Stimulated activated CD4-positive, alpha-beta T cell treated with anti-CD3 and anti-CD28 coated beads, Interleukin-12 subunit alpha, Interleukin-12 subunit beta, amount 100 ng/mL, for 48 hours (primary cell): Measurements from ENCODE around the gene CSPG4.
"Not testable (repeated sequence)": the region's sequence is repeated elsewhere in the genome, so short reads cannot be mapped to it uniquely, and the experiment has no call there.

Experiments used
- DNase-seq, 3 donors: peaks; one replicate each; pipeline ENCODE4 v3.0.0-alpha.2; 2020; ENCODE audit warnings: low read depth in 2 of 3, low spot score in 1 of 3

CSPG4 gene

GRCh38 chr15:75712668-75713337, at the start of gene CSPG4:
TSS of gene CSPG4 (minus strand) at chr15:75712848. CDS start at chr15:75712755, 93 bp downstream.
- DNase-seq, result no peak

GRCh38 chr15:75762357-75762718, 49.7 kb upstream of the CSPG4 start:
- not testable (repeated sequence) for DNase-seq

GRCh38 chr15:75761446-75762356, 49.1 kb upstream of the CSPG4 start:
- DNase-seq, result no peak

- DNase-seq, result no peak
Observed at GRCh38 chr15:75760704-75761435, 48.2 kb upstream of the CSPG4 start.

- DNase-seq, result not testable (repeated sequence)
Observed at GRCh38 chr15:75760131-75760520, 47.5 kb upstream of the CSPG4 start.

- DNase-seq, result no peak
Observed at GRCh38 chr15:75759416-75760130, 46.9 kb upstream of the CSPG4 start.

GRCh38 chr15:75758071-75758872, 45.6 kb upstream of the CSPG4 start:
- DNase-seq, result peak; percentile 36 to 69 (median 60)

GRCh38 chr15:75754871-75755270, 42.2 kb upstream of the CSPG4 start:
- not testable (repeated sequence) for DNase-seq

- no peak for DNase-seq
Observed at GRCh38 chr15:75753145-75753544, 40.5 kb upstream of the CSPG4 start.

- DNase-seq, result no peak
Observed at GRCh38 chr15:75751891-75752290, 39.2 kb upstream of the CSPG4 start.

GRCh38 chr15:75751116-75751875, 38.6 kb upstream of the CSPG4 start:
- DNase-seq, result no peak

- DNase-seq, result no peak
Observed at GRCh38 chr15:75750261-75751050, 37.8 kb upstream of the CSPG4 start.

GRCh38 chr15:75749820-75750219, 37.2 kb upstream of the CSPG4 start:
- no peak for DNase-seq

GRCh38 chr15:75748882-75749281, 36.2 kb upstream of the CSPG4 start:
- peak; percentile 15 to 55 (median 29) for DNase-seq

GRCh38 chr15:75747121-75747520, 34.5 kb upstream of the CSPG4 start:
- not testable (repeated sequence) for DNase-seq

- DNase-seq, result no peak
Observed at GRCh38 chr15:75745305-75745704, 32.7 kb upstream of the CSPG4 start.

GRCh38 chr15:75742346-75742745, 29.7 kb upstream of the CSPG4 start:
- DNase-seq, result not testable (repeated sequence)

GRCh38 chr15:75739791-75740190, 27.1 kb upstream of the CSPG4 start:
- DNase-seq, result no peak
